GM23248 (cell line): ENCODE results near the gene SMPDL3B. TPM values are rescaled to one million over a fixed set of nuclear protein-coding genes. Genes with fewer than 3 reads are reported as not detected.

Source experiments
- polyA plus RNA-seq: library from polyadenylated mRNA; unstranded; fragments of >200 nt; fragmentation: Nextera tagmentation; extraction: Ambion mirVana; gene quantifications from 2 replicates; pipeline ENCODE4 v1.2.1, GENCODE V29; 2016
- total RNA-seq: library from RNA; depleted of rRNA; stranded (reverse); fragments of >200 nt; shearing (Covaris generic); gene quantifications from 2 replicates; pipeline ENCODE4 v1.2.3, GENCODE V29; 2014; rRNA removed

Gene SMPDL3B
- total and polyA plus RNA-seq, 2 experiments from 2014 or later: not detected

Other genes with a start within 250 kb of the SMPDL3B start
- 10.2 and 15.3 TPM in 2 replicates for gene FAM76A, start 209.0 kb upstream of the SMPDL3B start, total RNA-seq
- 6.2 and 6.9 TPM in 2 replicates for gene FAM76A, start 209.0 kb upstream of the SMPDL3B start, polyA plus RNA-seq
- gene STX12, start 161.8 kb upstream of the SMPDL3B start, total RNA-seq: 86.7 and 97.1 TPM in 2 replicates
- 56.6 and 57.1 TPM in 2 replicates for gene STX12, start 161.8 kb upstream of the SMPDL3B start, polyA plus RNA-seq
- gene PPP1R8, start 104.2 kb upstream of the SMPDL3B start, total RNA-seq: 36.4 and 48.3 TPM in 2 replicates
- gene PPP1R8, start 104.2 kb upstream of the SMPDL3B start, polyA plus RNA-seq: 7.4 and 7.7 TPM in 2 replicates
- gene THEMIS2, start 62.5 kb upstream of the SMPDL3B start, total RNA-seq: 3.3 and 4.4 TPM in 2 replicates
- gene THEMIS2, start 62.5 kb upstream of the SMPDL3B start, polyA plus RNA-seq: 4.5 and 4.7 TPM in 2 replicates
- 32.0 and 39.1 TPM in 2 replicates for gene RPA2, start 20.4 kb upstream of the SMPDL3B start, total RNA-seq
- 42.7 and 46.5 TPM in 2 replicates for gene RPA2, start 20.4 kb upstream of the SMPDL3B start, polyA plus RNA-seq
- gene XKR8, start 25.0 kb downstream of the SMPDL3B start, total RNA-seq: 5.0 and 5.4 TPM in 2 replicates
- gene XKR8, start 25.0 kb downstream of the SMPDL3B start, polyA plus RNA-seq: 8.9 and 10.0 TPM in 2 replicates
- gene EYA3, start 153.6 kb downstream of the SMPDL3B start, total RNA-seq: 16.9 and 19.2 TPM in 2 replicates
- gene EYA3, start 153.6 kb downstream of the SMPDL3B start, polyA plus RNA-seq: 8.6 and 9.1 TPM in 2 replicates
- gene PTAFR, start 241.7 kb downstream of the SMPDL3B start, total RNA-seq: not detected in 2 replicates
- gene PTAFR, start 241.7 kb downstream of the SMPDL3B start, polyA plus RNA-seq: 0.08 TPM in 1 of 2 replicates, not detected in the other